Muscle layer of colon (tissue), 2 donors: ENCODE data around the gene PNKP.

Source experiments
- H3K27ac ChIP-seq: one replicate; pipeline ENCODE4 v1.7.0; 2013; ENCODE audit warnings: low read depth, mild to moderate bottlenecking, low read length, moderate library complexity
- H3K27me3 ChIP-seq, 2 donors: one replicate each; pipeline ENCODE4 v1.7.0; 2013; ENCODE audit warnings: low read length in 2 of 2, mild to moderate bottlenecking in 2 of 2; ENCODE audit not compliant: insufficient read depth in 2 of 2, control insufficient read depth in 1 of 2
- H3K36me3 ChIP-seq: one replicate; pipeline ENCODE4 v1.7.0; 2013; ENCODE audit warnings: mild to moderate bottlenecking, low read length; ENCODE audit not compliant: insufficient read depth
- H3K4me1 ChIP-seq: one replicate; pipeline ENCODE4 v1.7.0; 2013; ENCODE audit warnings: mild to moderate bottlenecking, low read length; ENCODE audit not compliant: insufficient read depth
- H3K4me3 ChIP-seq, 2 donors: one replicate each; pipeline ENCODE4 v1.7.0; 2013; ENCODE audit warnings: low read length in 2 of 2, low read depth in 1 of 2, mild to moderate bottlenecking in 1 of 2, moderate library complexity in 1 of 2
- H3K9ac ChIP-seq: one replicate; pipeline ENCODE4 v1.7.0; 2013; ENCODE audit warnings: low read length
- H3K9me3 ChIP-seq: one replicate; pipeline ENCODE4 v1.7.0; 2013; ENCODE audit warnings: mild to moderate bottlenecking, low read length
- donor health status: abdominal sarcoma.
- donor health status: Adenocarcinoma of cecum.

PNKP gene

GRCh38 chr19:49844138-49845095, 23.0 kb downstream of the PNKP start:
- Histone ChIP-seq H3K27me3 (no peaks in the 10 kb centered on the region), H3K36me3 (peaks cover 2% of the 10 kb centered on the region), H3K9ac (no peak overlapping the region), H3K4me1 (no peaks in the 10 kb centered on the region), H3K27ac (no peak overlapping the region), H3K4me3 (no peak overlapping the region), H3K9me3 (no peaks in the 10 kb centered on the region)

- no peak overlapping the region for H3K27ac ChIP-seq
- H3K9me3 ChIP-seq, result no peaks in the 10 kb centered on the region
- no peak overlapping the region for H3K9ac ChIP-seq
Measured at GRCh38 chr19:49843265-49843664, 24.1 kb downstream of the PNKP start.

GRCh38 chr19:49840736-49841249, 26.6 kb downstream of the PNKP start:
- peaks cover 36% of the 10 kb centered on the region for H3K36me3 ChIP-seq

More at GRCh38 chr19:49843265-49843664, 24.1 kb downstream of the PNKP start:
- H3K4me1 ChIP-seq, result no peaks in the 10 kb centered on the region
- peaks cover 12% of the 10 kb centered on the region for H3K36me3 ChIP-seq
- H3K27me3 ChIP-seq, result no peaks in the 10 kb centered on the region
- no peak overlapping the region for H3K4me3 ChIP-seq

GRCh38 chr19:49840321-49840720, 27.1 kb downstream of the PNKP start:
- Histone ChIP-seq H3K27ac (peak overlapping the region; percentile 43), H3K4me3 (no peak overlapping the region), H3K4me1 (no peaks in the 10 kb centered on the region), H3K27me3 (no peaks in the 10 kb centered on the region), H3K9me3 (no peaks in the 10 kb centered on the region), H3K36me3 (peaks cover 41% of the 10 kb centered on the region), H3K9ac (no peak overlapping the region)

More at GRCh38 chr19:49840736-49841249, 26.6 kb downstream of the PNKP start:
- Histone ChIP-seq H3K9me3 (no peaks in the 10 kb centered on the region), H3K9ac (no peak overlapping the region), H3K4me1 (no peaks in the 10 kb centered on the region), H3K4me3 (no peak overlapping the region), H3K27me3 (no peaks in the 10 kb centered on the region), H3K27ac (no peak overlapping the region)

- Histone ChIP-seq H3K27me3 (no peaks in the 10 kb centered on the region), H3K27ac (peak overlapping the region; percentile 50), H3K9ac (no peak overlapping the region), H3K4me1 (no peaks in the 10 kb centered on the region), H3K36me3 (peaks cover 47% of the 10 kb centered on the region), H3K4me3 (no peak overlapping the region), H3K9me3 (no peaks in the 10 kb centered on the region)
Measured at GRCh38 chr19:49839713-49840112, 27.7 kb downstream of the PNKP start.

GRCh38 chr19:49838885-49839588, 28.3 kb downstream of the PNKP start:
- Histone ChIP-seq H3K27ac (peak overlapping the region; percentile 57), H3K9me3 (no peaks in the 10 kb centered on the region), H3K4me1 (no peaks in the 10 kb centered on the region), H3K36me3 (peaks cover 54% of the 10 kb centered on the region), H3K9ac (no peak overlapping the region), H3K4me3 (no peak overlapping the region), H3K27me3 (no peaks in the 10 kb centered on the region)

GRCh38 chr19:49837425-49837824, 30.0 kb downstream of the PNKP start:
- peaks cover 65% of the 10 kb centered on the region for H3K36me3 ChIP-seq
- H3K4me1 ChIP-seq, result no peaks in the 10 kb centered on the region
- H3K9me3 ChIP-seq, result no peaks in the 10 kb centered on the region
- no peaks in the 10 kb centered on the region for H3K27me3 ChIP-seq
- no peak overlapping the region for H3K27ac ChIP-seq
- H3K9ac ChIP-seq, result no peak overlapping the region
- no peak overlapping the region for H3K4me3 ChIP-seq

GRCh38 chr19:49837009-49837310, 30.4 kb downstream of the PNKP start:
- H3K4me1 ChIP-seq, result no peaks in the 10 kb centered on the region
- H3K36me3 ChIP-seq, result peaks cover 70% of the 10 kb centered on the region
- no peak overlapping the region for H3K27ac ChIP-seq
- no peaks in the 10 kb centered on the region for H3K9me3 ChIP-seq
- no peak overlapping the region for H3K4me3 ChIP-seq
- no peak overlapping the region for H3K9ac ChIP-seq
- no peaks in the 10 kb centered on the region for H3K27me3 ChIP-seq

GRCh38 chr19:49836176-49837008, 31.0 kb downstream of the PNKP start:
- no peaks in the 10 kb centered on the region for H3K27me3 ChIP-seq
- H3K4me1 ChIP-seq, result no peaks in the 10 kb centered on the region
- no peak overlapping the region for H3K4me3 ChIP-seq
- no peak overlapping the region for H3K9ac ChIP-seq
- no peaks in the 10 kb centered on the region for H3K9me3 ChIP-seq
- H3K27ac ChIP-seq, result peak overlapping the region; percentile 7
- H3K36me3 ChIP-seq, result peaks cover 75% of the 10 kb centered on the region

- Histone ChIP-seq H3K9ac (no peak overlapping the region), H3K4me3 (no peak overlapping the region), H3K36me3 (peaks cover 83% of the 10 kb centered on the region), H3K27me3 (no peaks in the 10 kb centered on the region), H3K27ac (no peak overlapping the region), H3K9me3 (no peaks in the 10 kb centered on the region), H3K4me1 (no peaks in the 10 kb centered on the region)
Measured at GRCh38 chr19:49835562-49835961, 31.8 kb downstream of the PNKP start.

- Histone ChIP-seq H3K4me3 (no peak overlapping the region), H3K9ac (no peak overlapping the region), H3K27ac (no peak overlapping the region), H3K27me3 (no peaks in the 10 kb centered on the region), H3K9me3 (no peaks in the 10 kb centered on the region), H3K36me3 (peaks cover 84% of the 10 kb centered on the region), H3K4me1 (no peaks in the 10 kb centered on the region)
Measured at GRCh38 chr19:49833599-49833998, 33.8 kb downstream of the PNKP start.
